HUDEP-2 (cell line): Measurements from ENCODE around the gene ADAM15.

Experiments used
- DNase-seq, 76 experiments: peaks; one replicate each; lab custom pipeline; 2025; ENCODE audit not compliant: unreplicated experiment in 76 of 76; lab: John Stamatoyannopoulos, UW

ADAM15 gene

DNA sequence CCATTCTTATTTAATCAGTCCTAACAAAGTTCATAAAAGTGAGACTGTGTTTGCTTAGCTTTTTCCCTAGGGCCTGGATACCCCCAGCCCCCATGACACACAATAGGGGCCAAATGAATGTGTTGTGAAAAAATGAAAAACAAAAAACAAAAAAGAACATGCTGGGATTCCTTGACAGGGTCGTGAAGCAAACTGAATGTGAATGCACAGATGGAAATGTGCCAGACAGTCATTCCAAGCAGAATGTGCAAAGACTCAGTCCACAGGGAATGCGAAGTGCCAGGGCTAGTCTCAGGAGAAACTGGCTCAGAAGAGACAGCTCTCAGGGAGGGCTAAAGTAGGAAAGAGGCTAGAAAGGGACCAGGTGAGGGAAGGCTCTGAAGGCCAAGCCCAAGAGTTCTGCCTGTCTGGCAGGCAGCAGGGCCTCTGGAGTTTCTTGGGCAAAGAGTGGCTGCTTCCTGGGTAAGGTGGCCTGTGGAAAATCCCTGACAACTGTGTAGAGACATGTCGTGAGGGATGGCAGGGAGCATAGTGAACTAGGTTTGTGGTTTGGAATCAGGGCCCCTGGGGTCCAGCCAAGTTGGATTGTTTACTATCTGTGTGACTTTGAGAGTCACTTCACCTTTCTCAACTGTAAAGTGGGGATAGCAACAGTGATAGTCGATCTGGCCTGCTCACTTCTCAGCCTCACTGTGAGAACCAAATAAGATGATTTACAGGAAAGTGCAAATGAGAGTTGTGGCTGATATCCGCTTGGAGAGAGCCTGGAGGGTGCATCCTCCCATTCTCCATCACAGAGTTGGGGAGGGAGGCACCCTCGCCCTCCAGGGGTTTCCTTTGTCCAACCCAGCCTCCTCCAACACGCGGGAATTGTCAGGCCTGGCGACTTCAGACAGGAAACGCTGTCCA lies 1.2 kb upstream of the ADAM15 start:
- DNase-seq = peak in 3 of 76 experiments; percentile 31 to 39 (median 38)

DNA sequence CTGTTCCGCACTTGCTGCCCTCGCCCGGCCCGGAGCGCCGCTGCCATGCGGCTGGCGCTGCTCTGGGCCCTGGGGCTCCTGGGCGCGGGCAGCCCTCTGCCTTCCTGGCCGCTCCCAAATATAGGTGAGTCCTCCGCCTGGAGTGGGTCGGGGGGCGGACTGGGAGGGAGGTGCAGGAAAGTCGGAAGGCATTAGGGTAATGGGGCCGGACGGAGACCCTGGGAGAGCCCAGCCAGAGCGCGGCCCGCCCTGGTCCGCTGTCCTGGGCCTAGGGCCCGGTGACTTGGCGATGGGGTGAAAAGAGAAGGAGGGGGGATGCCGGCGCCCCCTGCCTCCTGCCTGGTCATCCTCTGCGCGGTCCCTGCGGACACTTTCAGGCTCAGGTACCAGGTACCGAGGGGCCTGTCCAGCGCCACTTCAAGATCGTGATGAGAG lies 243 bp downstream of the ADAM15 start:
- DNase-seq = no peak

DNA sequence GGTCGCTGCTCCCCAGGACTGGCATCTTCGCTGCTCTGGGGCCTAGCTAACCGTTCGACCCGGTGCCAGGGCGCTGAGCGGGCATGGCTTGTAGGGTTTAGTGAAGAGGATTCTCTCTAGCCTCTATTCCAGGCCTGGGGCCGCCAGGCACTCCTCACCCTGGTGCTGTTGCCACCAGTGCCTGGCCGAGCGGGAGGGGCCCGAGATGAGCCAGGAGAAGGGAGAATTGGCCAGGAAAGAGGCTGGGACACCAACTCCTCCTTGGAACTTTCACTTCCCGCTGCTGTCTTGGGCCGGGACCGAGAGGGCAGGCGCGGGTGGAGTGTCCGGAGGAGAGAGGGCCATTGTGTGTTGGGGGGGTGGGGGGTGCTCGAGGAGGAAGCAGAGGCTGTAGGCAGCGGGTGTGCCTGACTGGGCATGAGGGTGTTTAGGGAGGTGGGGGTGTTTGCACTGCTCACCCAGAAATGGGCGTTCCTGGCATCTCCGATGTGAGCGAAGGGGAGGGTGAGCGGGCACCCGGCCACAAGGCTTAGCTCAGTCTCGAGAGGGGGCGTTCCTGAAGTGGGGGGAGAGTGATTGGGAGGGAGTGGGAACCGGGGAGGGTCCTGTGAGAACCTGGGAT lies 772 bp downstream of the ADAM15 start:
- peak in 64 of 76 experiments; percentile 12 to 77 (median 47) for DNase-seq

DNA sequence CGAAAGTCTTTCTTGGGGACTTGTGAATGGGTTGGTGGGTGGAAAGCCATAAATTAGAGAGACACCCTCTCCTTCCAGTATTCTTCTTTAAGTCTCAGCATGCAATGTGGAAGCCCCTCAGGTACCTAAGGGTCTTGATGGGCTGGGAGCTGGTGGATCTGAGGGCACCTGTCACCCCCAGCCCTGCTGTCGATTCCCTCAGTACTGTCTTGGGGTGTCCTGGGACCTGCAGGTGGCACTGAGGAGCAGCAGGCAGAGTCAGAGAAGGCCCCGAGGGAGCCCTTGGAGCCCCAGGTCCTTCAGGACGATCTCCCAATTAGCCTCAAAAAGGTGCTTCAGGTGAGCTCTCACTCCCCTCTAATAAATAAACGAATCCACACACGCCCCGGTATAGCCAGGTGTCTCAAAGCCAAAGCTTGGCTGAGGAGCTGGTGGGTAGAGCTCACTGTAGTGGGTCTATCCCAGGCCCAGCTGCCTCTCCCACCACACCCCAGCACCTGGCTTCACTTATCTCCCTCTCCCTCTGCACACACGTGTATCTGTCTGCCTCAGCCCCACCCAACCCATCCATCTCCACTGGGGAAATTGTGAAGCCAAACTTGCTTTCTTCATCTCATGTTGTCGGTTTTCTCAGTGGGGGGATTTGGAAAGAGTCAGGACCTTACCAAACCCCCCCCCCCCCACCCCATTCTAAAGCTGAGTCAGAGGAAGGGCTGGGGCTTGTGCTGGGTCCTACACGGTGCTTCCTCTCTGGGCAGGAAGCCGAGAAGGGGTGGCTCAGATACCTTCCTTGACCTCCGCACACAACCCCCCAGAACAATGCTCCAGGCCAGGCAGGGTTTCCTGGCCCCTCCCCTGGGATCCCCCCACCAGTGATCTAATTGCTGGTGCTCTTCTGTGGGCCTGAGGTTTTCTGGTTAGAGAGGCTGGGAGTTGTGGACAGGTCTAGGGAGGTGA lies 1.6 kb downstream of the ADAM15 start:
- peak in 30 of 76 experiments; percentile 6 to 40 (median 21) for DNase-seq

DNA sequence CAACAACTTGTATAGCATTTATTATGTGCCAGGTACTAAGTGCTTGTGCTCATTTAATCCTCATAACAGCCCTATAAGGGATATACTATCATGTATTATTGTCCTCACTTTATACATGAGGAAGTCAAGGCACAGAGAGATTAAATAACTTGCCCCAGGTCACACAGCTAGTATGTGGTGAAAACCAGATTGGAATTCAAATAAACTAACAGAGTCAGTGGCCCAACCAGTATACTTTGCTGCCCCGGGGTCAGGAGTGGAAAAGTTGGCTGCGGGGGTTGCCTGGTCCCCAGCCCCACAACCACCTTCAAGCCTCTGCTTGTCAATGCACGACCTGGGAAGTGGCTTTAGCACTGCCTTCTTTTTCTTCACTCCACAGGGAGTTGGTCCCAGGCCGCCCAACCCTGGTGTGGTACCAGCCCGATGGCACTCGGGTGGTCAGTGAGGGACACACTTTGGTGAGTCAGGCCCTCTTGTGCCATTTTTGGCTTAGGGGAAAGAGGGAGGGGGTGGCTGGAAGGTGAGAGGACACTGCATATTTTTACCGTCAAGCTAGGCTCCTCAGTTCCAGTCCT lies 2.5 kb downstream of the ADAM15 start:
- DNase-seq = no peak

DNA sequence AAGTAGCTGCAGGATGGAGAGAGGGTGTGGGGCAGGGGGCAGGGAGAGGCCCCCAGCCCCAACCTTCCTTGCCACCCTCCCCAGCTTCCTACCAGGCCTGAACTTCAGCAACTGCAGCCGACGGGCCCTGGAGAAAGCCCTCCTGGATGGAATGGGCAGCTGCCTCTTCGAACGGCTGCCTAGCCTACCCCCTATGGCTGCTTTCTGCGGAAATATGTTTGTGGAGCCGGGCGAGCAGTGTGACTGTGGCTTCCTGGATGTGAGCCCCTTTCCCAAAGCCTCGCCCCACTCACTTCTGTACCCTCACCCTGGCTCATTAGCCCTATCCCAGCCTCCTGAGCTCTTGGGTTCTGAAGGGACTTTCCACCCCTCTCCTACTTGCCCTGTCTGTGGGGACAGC lies 6.0 kb downstream of the ADAM15 start:
- DNase-seq = no peak

DNA sequence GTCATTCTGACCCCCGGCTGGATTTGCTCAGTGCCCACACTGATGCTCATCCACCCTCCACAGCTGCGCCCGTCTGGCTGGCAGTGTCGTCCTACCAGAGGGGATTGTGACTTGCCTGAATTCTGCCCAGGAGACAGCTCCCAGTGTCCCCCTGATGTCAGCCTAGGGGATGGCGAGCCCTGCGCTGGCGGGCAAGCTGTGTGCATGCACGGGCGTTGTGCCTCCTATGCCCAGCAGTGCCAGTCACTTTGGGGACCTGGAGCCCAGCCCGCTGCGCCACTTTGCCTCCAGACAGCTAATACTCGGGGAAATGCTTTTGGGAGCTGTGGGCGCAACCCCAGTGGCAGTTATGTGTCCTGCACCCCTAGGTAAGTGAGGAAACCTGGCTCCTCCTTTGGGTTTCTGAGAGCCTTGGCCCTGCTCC lies 6.7 kb downstream of the ADAM15 start:
- DNase-seq = no peak

DNA sequence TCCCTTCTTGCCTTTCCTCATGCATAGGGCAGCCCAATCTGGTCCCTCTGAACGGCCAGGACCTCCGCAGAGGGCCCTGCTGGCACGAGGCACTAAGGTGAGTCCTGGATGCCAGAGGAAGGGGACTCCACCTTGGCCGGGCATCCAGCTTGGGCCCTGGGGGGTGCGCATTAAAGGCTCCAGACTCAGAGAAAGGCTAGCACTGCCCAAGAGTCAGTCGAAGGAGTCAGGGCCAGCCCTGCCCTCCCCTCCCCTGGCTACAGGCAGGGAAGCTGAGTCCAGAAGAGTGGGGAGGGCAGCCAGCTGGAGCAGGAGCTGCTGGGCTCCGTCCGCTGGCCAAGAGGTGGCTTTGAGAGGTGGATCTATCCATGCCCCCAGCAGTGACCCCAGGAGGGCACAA lies 9.6 kb downstream of the ADAM15 start:
- no peak for DNase-seq

DNA sequence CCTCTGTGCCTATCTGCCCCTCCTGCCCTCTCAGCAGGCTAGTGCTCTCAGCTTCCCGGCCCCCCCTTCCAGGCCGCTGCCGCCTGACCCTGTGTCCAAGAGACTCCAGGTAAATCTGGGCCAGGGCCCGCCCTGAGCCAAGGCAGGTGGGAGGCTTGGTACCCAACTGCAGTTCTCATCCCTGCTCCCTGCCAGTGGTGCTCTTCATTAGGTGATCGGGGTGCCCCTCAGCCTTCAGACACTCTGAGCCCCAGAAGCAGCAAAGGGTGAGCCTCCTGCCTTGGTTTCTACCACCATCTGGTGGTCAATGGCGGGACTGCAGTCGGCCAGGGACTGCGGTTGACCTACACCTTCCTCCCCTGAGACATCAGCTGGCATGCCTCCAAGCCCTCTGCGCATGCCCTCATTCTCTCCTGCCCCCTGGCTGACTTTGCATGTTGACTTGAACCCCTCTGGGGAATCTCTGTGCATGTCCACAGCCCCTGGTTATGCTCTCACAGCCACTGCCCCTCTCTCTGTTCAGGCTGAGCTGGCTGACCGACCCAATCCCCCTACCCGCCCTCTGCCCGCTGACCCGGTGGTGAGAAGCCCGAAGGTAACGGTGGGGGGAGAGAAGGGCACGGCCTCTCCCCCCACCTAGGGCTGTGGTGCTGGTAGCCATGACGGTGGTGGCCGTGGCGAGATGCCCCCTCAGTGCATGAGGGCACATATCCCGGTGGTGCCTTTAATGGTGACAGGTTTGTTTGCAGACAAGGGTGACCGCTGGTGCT lies 10.4 kb downstream of the ADAM15 start:
- DNase-seq = peak in 74 of 76 experiments; percentile 21 to 95 (median 82)

DNA sequence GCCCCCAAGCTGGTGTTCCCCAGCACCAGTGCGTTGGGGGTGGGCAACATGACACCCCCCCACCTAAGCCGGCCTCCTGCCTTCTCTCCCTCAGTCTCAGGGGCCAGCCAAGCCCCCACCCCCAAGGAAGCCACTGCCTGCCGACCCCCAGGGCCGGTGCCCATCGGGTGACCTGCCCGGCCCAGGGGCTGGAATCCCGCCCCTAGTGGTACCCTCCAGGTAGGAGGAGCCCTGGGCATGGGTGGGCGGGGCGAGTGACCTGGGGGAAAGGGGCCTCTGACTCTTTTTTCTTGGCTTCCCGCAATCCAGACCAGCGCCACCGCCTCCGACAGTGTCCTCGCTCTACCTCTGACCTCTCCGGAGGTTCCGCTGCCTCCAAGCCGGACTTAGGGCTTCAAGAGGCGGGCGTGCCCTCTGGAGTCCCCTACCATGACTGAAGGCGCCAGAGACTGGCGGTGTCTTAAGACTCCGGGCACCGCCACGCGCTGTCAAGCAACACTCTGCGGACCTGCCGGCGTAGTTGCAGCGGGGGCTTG lies 11.1 kb downstream of the ADAM15 start:
- no peak for DNase-seq

DNA sequence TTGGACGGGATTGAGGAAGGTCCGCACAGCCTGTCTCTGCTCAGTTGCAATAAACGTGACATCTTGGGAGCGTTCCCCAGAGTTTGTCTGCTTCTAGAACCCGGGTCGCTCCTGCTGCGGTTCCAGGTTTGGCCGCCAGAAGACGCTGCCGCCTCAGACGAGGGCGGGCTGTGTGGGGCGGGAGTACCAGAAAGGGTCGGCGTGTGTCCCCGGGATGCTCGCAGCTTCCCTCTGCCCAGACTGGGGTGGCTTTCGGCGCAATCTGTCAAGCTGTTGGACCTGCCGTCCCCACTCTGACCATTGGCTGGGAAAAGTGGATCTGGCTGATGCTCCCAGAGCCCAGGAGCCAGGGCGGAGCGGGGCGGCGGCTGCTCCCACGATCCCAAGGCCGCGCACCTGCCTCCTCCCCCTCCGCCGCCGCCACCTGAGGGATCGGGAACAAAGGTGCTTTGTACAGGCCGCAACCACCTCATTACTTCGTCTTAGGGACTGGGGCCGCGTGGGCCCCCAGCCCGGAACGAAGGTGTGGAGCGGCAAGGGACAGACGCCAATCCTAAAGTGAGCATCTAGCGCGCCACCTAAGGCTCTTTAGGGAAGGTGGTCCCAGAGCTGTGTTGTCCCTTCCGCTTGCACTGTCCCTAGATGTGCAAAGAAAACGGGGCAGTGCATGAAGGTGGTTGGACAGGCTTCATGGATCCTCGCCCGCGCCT lies 11.7 kb downstream of the ADAM15 start:
- DNase-seq = peak in 55 of 76 experiments; percentile 4 to 70 (median 45)

DNA sequence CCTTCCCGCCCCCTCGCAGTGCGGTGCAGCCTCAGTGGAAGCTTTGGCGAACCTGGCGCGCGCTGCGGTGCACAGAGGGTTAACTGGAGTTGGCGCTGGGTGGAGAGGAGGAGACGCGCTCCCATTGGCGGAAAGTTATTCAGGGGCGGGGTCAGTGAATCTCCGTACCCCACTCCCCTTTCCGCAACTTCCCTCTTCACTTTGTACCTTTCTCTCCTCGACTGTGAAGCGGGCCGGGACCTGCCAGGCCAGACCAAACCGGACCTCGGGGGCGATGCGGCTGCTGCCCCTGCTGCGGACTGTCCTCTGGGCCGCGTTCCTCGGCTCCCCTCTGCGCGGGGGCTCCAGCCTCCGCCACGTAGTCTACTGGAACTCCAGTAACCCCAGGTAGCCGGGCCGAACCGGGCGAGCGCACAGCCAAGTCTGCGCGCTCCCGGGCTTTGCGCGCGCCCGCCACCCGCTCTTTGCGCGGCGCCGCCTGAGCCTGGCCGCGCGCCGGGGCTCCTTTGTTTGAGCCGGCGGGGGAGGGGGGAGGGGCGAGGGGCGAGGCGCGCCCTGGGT lies 12.5 kb downstream of the ADAM15 start, which contains the start of gene EFNA4:
TSS of gene EFNA4 (plus strand) at position 191 of the 561 bp plus-strand sequence. CDS start at position 275, 84 bp downstream.
- DNase-seq = peak in 68 of 76 experiments; percentile 12 to 78 (median 62)

DNA sequence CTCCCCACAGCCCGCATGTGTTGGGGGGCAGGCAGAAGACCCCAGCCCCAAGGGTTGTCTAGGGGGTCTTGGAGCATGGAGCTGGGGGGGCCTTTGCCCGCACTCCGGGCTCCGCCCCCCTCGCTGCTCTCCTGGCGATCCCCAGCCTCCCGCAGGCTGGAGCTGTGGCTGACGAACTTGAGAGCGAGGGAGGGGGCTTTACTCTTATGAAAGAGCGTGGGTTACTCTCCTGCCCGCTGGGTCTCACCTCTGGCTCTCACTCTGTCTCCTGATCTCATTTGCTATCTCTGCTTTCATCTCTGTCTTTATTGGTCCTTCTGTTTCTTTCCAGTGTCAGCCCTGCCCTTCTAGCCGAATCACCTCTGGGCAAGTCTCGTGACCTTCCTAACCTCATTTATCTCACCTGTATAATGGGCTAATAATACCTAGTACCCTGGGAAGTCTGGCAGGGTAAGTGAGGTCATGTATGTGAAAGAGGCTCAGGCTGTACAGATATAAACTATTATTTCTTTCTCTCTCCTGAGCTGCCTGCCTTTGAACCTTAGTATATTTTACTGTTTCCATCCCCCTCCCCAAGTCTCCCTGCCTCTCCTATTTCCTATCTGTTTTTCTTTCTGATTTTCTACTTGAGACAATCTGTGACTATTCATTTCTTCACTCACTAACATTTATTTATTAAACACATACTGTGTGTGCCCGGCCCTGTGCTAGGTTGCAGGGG lies 13.2 kb downstream of the ADAM15 start:
- DNase-seq = peak in 1 of 76 experiments; percentile 9

DNA sequence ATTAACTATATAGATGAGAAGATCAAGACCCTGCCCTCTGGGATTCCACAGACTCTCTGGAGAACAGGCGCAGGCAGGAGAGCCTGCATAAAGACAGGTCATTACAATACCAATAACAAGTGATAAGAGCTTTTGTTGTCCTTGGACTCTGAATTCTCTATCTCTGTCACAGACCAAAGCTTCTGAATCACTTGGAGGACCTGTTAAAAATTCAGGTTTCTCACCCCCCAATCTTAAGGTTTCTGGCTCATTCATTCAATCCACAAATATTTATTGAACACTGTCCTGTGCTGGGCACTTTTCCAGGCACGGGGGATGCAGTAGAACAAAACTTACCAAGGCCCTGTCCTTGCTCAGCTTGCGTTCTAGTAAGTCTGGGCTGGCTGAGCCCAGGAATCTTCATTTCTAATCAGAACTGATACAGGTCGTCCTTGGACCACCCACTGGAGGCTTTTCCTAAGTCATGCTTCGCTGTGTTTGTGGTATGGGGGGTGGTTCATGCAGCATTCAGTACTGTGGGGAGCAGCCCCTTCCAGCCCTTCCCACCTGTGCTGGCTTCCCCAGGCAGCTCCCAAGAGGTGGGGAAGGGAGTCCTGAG lies 13.8 kb downstream of the ADAM15 start:
- no peak for DNase-seq

DNA sequence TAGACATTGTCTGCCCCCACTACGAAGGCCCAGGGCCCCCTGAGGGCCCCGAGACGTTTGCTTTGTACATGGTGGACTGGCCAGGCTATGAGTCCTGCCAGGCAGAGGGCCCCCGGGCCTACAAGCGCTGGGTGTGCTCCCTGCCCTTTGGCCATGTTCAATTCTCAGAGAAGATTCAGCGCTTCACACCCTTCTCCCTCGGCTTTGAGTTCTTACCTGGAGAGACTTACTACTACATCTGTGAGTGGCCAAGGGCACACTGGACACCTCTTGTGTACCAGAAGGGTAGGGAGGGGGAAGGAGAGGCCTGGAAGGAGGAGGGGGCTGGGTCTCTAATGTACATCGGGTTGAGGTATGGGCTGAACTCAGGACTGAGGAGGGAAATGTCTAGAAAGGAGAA lies 15.7 kb downstream of the ADAM15 start:
- no peak for DNase-seq

DNA sequence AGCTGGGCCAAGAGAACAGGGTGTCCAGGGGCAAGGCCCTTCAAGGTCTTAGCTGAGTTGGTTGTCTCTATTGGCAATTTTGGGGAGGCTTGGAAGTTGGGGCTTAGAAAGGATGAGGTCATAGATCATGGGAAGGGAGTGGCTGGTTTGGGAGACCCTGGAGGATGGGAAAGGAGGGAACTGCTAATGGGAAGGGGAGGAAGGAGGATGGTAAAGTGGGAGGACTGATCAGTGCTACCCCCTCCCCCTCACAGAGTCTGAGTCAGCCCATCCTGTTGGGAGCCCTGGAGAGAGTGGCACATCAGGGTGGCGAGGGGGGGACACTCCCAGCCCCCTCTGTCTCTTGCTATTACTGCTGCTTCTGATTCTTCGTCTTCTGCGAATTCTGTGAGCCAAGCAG lies 17.5 kb downstream of the ADAM15 start:
- DNase-seq = no peak

DNA sequence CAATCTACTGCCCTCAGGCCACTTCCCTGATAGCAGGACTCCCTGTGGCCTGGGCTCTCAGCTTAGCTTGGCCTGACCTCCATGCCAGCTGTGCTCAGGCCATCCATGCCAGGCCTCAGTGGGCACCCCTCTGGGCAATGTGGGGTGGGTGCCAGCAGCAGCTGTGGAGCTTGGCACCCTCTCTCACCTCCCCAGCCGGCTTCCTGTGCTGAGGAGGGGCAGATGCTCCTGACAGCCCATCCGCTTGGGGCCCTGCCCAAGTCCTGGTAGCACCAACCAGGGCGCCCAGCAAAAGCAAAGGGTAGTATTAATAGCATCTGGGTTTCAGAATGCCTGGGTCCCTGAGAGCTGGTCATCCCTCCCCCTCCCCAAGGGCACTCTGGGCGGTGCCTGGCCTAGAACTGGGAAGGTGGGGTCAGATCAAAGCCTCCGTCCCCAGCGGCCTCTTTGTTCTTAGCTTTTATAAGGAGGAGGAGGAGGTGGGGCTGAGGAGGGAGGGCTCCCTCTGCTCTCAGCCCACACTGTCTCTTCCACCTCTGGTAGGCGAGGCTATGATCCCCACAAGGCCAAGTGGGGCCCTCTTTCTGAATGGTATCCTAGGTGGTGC lies 18.5 kb downstream of the ADAM15 start:
- peak in 16 of 76 experiments; percentile 8 to 54 (median 28) for DNase-seq
